DND-41 (cell line): ENCODE results near the gene CTRB1.

Experiments
- ATAC-seq: fragments of 200-7000 bp; cut with Tn5 transposase; 3 replicates; pipeline ENCODE4 v1.9.1; 2021; ENCODE audit warnings: low read depth; ENCODE audit not compliant: insufficient read depth
- DNase-seq: peaks from one replicate; pipeline ENCODE4 v3.0.0-alpha.2; 2020
- H2AFZ ChIP-seq: 2 replicates; pipeline ENCODE4 v1.6.0; 2012; ENCODE audit warnings: low read depth, low read length
- H3K27ac ChIP-seq: 2 replicates; pipeline ENCODE4 v1.5.1; 2012; ENCODE audit warnings: low read length, inconsistent platforms
- H3K27me3 ChIP-seq: fragments of 200-600 bp; sonication (generic); 2 replicates; pipeline ENCODE4 v1.6.0; 2012; ENCODE audit warnings: low read length, mild to moderate bottlenecking, inconsistent platforms; ENCODE audit not compliant: insufficient read depth, poor library complexity
- H3K36me3 ChIP-seq: 2 replicates; pipeline ENCODE4 v1.5.1; 2012; ENCODE audit warnings: low read length, inconsistent platforms; ENCODE audit not compliant: insufficient read depth
- H3K4me1 ChIP-seq: 2 replicates; pipeline ENCODE4 v1.5.1; 2012; ENCODE audit warnings: mild to moderate bottlenecking, low read length; ENCODE audit not compliant: insufficient read depth
- H3K4me2 ChIP-seq: 2 replicates; pipeline ENCODE4 v1.6.0; 2012; ENCODE audit warnings: mild to moderate bottlenecking, moderate library complexity, low read length, inconsistent platforms; ENCODE audit not compliant: insufficient read depth
- H3K4me3 ChIP-seq, 2 experiments: fragments of 200-600 bp in 1 of 2; shearing (Covaris generic) in 1 of 2; 2 replicates each; pipeline ENCODE4 v1.5.1; 2012 to 2016; ENCODE audit warnings: inconsistent platforms in 2 of 2, low read length in 2 of 2, mild to moderate bottlenecking in 2 of 2, low read depth in 1 of 2, moderate library complexity in 1 of 2
- H3K79me2 ChIP-seq: 2 replicates; pipeline ENCODE4 v1.6.0; 2012; ENCODE audit warnings: low read length, inconsistent platforms; ENCODE audit not compliant: insufficient read depth
- H3K9ac ChIP-seq: 2 replicates; pipeline ENCODE4 v1.6.0; 2012; ENCODE audit warnings: low read depth, mild to moderate bottlenecking, inconsistent platforms, low read length, moderate library complexity
- H3K9me3 ChIP-seq: 2 replicates; pipeline ENCODE4 v1.5.1; 2012; ENCODE audit warnings: low read length, moderate library complexity, mild to moderate bottlenecking, inconsistent platforms; ENCODE audit not compliant: insufficient read depth, severe bottlenecking
- H4K20me1 ChIP-seq: 2 replicates; pipeline ENCODE4 v1.6.0; 2012; ENCODE audit warnings: low read length; ENCODE audit not compliant: insufficient read depth
- EZH2 ChIP-seq: IDR thresholded peaks from 3 replicates; pipeline ENCODE4 v1.6.1; 2012; ENCODE audit warnings: borderline replicate concordance, low read depth, mild to moderate bottlenecking, moderate library complexity, low read length, inconsistent platforms; ENCODE audit not compliant: severe bottlenecking
- TF ChIP-seq, protein P1 (sequence below): IDR thresholded peaks from 2 replicates; pipeline ENCODE4 v1.5.1; 2012; ENCODE audit warnings: borderline replicate concordance, low read length, moderate library complexity, mild to moderate bottlenecking; ENCODE audit not compliant: poor library complexity, severe bottlenecking; ENCODE audit errors: extremely low read depth

The CTRB1 gene

DNA sequence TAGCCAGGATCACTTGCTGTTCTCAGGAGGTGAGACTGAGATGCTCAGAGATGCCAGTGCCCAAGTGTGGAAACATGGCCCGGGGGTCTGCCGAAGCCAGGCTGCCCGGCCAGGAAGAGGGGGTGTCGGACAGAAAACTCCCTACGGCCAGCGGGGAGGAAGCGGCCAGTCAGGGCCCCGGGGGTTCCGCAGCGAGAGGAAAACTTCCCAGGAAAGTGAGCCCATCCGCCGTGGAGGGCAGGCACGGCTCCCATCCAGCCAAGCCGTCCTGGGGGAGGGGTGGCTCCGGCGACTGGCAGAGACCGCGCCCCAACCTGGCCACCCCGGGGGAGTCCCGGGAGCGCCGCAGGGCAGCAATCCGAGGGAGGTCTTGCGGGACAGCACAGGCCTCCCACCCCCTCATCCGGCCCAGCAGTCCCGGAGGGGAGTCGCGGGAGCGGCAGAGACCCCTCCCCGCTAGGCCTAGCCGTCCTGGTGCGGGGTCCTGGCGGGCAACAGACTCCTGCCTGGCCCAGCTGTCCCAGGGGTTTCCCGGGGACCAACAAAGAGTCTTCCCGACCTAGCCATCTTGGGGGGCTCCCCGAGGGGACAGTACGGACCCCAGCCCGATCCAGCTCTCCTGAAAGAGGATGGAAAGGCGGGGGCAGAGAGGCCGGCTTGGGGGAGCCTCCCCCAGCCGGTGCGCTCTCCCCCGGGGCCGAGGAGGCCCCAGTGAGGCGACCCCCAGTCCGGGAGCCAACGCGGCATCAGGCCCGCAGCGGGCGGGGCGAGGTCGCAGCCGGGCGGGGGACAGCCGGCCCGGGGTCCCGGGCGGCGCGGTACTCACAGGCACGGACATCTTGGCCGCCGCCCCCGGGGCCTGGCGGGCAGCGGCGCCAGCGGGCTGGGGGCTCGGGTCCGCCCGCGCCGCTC, 46.5 kb downstream of the CTRB1 start:
- Histone ChIP-seq H3K36me3 (no peaks in the 10 kb centered on the region), H2AFZ (no peak overlapping the region), H3K4me2 (no peak overlapping the region), H3K27ac (no peak overlapping the region), H3K79me2 (no peaks in the 10 kb centered on the region), H3K9me3 (no peaks in the 10 kb centered on the region), H3K9ac (no peak overlapping the region), H3K4me1 (no peaks in the 10 kb centered on the region), H3K27me3 (peaks cover 3% of the 10 kb centered on the region), H3K4me3 (no peak overlapping the region), H4K20me1 (peaks cover 34% of the 10 kb centered on the region)
- DNase-seq (no peak), ATAC-seq (no peak)
- TF ChIP-seq, protein P1, sequence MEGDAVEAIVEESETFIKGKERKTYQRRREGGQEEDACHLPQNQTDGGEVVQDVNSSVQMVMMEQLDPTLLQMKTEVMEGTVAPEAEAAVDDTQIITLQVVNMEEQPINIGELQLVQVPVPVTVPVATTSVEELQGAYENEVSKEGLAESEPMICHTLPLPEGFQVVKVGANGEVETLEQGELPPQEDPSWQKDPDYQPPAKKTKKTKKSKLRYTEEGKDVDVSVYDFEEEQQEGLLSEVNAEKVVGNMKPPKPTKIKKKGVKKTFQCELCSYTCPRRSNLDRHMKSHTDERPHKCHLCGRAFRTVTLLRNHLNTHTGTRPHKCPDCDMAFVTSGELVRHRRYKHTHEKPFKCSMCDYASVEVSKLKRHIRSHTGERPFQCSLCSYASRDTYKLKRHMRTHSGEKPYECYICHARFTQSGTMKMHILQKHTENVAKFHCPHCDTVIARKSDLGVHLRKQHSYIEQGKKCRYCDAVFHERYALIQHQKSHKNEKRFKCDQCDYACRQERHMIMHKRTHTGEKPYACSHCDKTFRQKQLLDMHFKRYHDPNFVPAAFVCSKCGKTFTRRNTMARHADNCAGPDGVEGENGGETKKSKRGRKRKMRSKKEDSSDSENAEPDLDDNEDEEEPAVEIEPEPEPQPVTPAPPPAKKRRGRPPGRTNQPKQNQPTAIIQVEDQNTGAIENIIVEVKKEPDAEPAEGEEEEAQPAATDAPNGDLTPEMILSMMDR: no peak

DNA sequence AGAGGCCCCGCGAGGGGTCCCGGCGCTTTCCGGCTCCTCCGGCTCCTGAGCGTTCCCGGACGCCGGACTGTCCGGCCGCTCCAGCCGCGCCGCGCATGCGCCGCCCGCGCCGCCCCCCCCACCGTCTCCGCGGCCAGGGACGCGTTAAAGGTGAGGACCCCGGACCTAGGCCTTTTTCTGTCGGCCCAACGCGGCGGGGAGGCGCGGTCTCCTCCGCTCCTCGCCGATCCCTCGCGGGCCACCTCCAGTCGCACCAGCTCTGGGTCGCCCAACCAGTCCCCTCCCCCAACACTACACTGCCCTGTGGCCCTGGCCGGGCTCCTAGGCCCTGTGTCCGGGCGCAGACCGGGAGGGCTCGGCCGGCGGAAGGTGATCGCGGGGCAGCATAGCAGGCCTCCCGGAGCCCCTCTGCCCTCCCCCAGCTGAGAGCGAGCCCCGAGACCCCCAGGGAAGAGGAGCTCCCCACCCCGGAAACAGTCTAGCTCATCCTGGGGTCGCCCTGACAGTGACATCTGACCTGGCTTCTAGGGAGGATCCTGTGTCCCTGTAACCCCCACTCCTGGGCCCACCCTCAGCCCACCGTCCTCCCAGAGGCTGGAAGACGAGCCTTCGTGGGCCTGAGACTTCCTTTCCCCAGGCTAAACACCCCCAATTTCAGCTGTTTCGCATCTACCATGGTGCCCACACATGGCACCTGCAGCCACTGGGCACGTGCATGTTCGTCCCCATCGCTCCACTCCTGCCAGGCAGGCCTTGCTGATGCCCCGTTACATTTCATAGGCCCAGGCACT, 47.3 kb downstream of the CTRB1 start:
- Histone ChIP-seq H2AFZ (no peak overlapping the region), H3K36me3 (no peaks in the 10 kb centered on the region), H3K79me2 (no peaks in the 10 kb centered on the region), H3K4me3 (no peak overlapping the region), H3K9me3 (no peaks in the 10 kb centered on the region), H3K27ac (no peak overlapping the region), H4K20me1 (peaks cover 33% of the 10 kb centered on the region), H3K9ac (no peak overlapping the region), H3K27me3 (peaks cover 3% of the 10 kb centered on the region), H3K4me2 (no peak overlapping the region), H3K4me1 (no peaks in the 10 kb centered on the region)
- no peak for DNase-seq
- TF ChIP-seq, protein P1: no peak
- no peak for TF ChIP-seq EZH2
- no peak for ATAC-seq

DNA sequence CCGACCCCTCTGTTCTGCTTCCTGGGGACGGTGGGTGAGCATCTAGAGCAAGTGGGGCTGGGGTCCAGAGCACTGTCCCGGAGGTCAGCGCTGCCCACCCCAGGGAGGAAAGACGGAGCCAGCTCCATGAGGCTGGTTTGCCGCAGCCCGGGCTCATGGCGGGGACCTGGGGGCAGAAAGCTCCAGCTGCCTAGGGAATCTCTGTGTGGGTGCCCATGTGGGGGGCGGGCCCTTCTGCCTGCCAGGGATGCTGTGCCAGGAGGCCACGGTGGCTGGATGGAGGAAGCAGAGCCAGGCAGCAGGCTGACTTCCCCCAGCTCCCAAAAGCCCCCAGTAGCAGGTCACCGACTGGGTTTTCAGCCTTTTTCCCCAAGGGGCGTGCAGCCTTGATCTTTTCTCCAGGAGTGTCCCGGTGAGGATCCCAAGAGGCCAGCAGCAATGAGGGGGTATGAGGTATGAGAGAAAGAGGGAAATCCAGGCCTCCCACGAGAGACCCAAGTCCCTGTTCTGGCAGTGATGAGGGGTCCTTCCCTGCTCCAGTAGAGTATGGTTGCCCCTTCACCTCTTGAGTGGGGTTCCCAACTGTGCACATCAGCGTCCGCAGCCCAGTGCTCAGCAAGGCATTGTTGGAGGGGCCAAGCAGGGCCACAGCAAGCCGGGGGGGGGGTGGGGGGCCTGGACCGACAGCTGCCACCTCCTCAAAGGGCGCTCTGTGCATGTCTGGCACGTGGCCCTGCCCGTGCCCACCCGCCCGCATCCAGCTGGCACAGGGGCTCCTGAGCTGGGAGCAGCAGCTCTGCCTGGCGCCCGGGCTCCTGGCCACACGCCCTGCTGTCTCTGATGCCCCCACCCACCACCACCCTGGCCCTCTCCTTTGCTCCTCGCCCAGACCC, 48.2 kb downstream of the CTRB1 start:
- Histone ChIP-seq H3K27me3 (peaks cover 3% of the 10 kb centered on the region), H3K9me3 (no peaks in the 10 kb centered on the region), H3K27ac (no peak overlapping the region), H3K36me3 (no peaks in the 10 kb centered on the region), H3K4me2 (no peak overlapping the region), H3K4me1 (no peaks in the 10 kb centered on the region), H3K79me2 (no peaks in the 10 kb centered on the region), H3K4me3 (no peak overlapping the region), H3K9ac (no peak overlapping the region), H4K20me1 (peaks cover 31% of the 10 kb centered on the region), H2AFZ (no peak overlapping the region)
- DNase-seq (no peak), ATAC-seq (no peak)
- no peak for TF ChIP-seq EZH2
- TF ChIP-seq, protein P1: no peak
